WTC11 (cell line): ENCODE data around the gene MYL12B.

ENCODE experiments used
- ATF1 ChIP-seq: sonication (generic); formaldehyde crosslinking; IDR thresholded peaks from 2 replicates; pipeline ENCODE4 v1.8.1; 2023; ENCODE audit warnings: mild to moderate bottlenecking, moderate library complexity, missing genetic modification reagents
- CTCF ChIP-seq: fragments of 200-600 bp; IDR thresholded peaks from 2 replicates; pipeline ENCODE4 v1.8.0; 2022; ENCODE audit warnings: antibody characterized with exemption
- ELF4 ChIP-seq: sonication (generic); formaldehyde crosslinking; IDR thresholded peaks from 2 replicates; pipeline ENCODE4 v1.8.1; 2022; ENCODE audit warnings: low read depth, mild to moderate bottlenecking, moderate library complexity, missing genetic modification reagents
- ETV6 ChIP-seq: sonication (generic); formaldehyde crosslinking; IDR thresholded peaks from 2 replicates; pipeline ENCODE4 v1.8.1; 2022; ENCODE audit warnings: mild to moderate bottlenecking, missing genetic modification reagents
- GABPB1 ChIP-seq: sonication (generic); formaldehyde crosslinking; IDR thresholded peaks from 2 replicates; pipeline ENCODE4 v1.8.1; 2023; ENCODE audit warnings: mild to moderate bottlenecking, missing genetic modification reagents
- GTF2I ChIP-seq: fragments of 250-450 bp; sonication (Bioruptor Pico); conservative IDR thresholded peaks from 2 replicates; pipeline ENCODE4 v1.4.0; 2021; ENCODE audit warnings: mild to moderate bottlenecking
- JUN ChIP-seq: sonication (generic); formaldehyde crosslinking; IDR thresholded peaks from 2 replicates; pipeline ENCODE4 v1.8.0; 2023; ENCODE audit warnings: mild to moderate bottlenecking, missing genetic modification reagents
- NR1H2 ChIP-seq: sonication (generic); formaldehyde crosslinking; IDR thresholded peaks from 2 replicates; pipeline ENCODE4 v1.9.0; 2021; ENCODE audit warnings: mild to moderate bottlenecking, moderate library complexity, missing genetic modification reagents
- NR3C1 ChIP-seq: sonication (generic); formaldehyde crosslinking; conservative IDR thresholded peaks from 2 replicates; pipeline ENCODE4 v1.8.1; 2023; ENCODE audit warnings: low read depth, mild to moderate bottlenecking, missing genetic modification reagents
- PREB ChIP-seq: sonication (generic); formaldehyde crosslinking; IDR thresholded peaks from 2 replicates; pipeline ENCODE4 v1.8.1; 2022; ENCODE audit warnings: mild to moderate bottlenecking, missing genetic modification reagents, moderate library complexity, borderline replicate concordance
- SP1 ChIP-seq: sonication (generic); formaldehyde crosslinking; conservative IDR thresholded peaks from 2 replicates; pipeline ENCODE4 v1.8.1; 2022; ENCODE audit warnings: missing genetic modification reagents
- USF2 ChIP-seq: sonication (generic); formaldehyde crosslinking; IDR thresholded peaks from 2 replicates; pipeline ENCODE4 v1.8.1; 2023; ENCODE audit warnings: mild to moderate bottlenecking, missing genetic modification reagents, moderate library complexity
- ZNF138 ChIP-seq: sonication (generic); formaldehyde crosslinking; conservative IDR thresholded peaks from 2 replicates; pipeline ENCODE4 v1.8.1; 2022; ENCODE audit warnings: mild to moderate bottlenecking, moderate library complexity, missing genetic modification reagents
- TF ChIP-seq, protein P1 (sequence below): sonication (generic); formaldehyde crosslinking; IDR thresholded peaks from 2 replicates; pipeline ENCODE4 v1.8.1; 2023; ENCODE audit warnings: mild to moderate bottlenecking, missing genetic modification reagents

GRCh38 chr18:3213300-3214059, 48.5 kb upstream of the MYL12B start:
- TF ChIP-seq PREB (CRISPR knock-in tag), result no peak
- no peak for TF ChIP-seq CTCF
- no peak for TF ChIP-seq ZNF138 (CRISPR knock-in tag)
- no peak for TF ChIP-seq ELF4 (CRISPR knock-in tag)
- TF ChIP-seq SP1 (CRISPR knock-in tag), result no peak
- TF ChIP-seq GABPB1 (CRISPR knock-in tag), result no peak
- no peak for TF ChIP-seq ATF1
- TF ChIP-seq USF2 (CRISPR knock-in tag), result no peak
- TF ChIP-seq, protein P1, sequence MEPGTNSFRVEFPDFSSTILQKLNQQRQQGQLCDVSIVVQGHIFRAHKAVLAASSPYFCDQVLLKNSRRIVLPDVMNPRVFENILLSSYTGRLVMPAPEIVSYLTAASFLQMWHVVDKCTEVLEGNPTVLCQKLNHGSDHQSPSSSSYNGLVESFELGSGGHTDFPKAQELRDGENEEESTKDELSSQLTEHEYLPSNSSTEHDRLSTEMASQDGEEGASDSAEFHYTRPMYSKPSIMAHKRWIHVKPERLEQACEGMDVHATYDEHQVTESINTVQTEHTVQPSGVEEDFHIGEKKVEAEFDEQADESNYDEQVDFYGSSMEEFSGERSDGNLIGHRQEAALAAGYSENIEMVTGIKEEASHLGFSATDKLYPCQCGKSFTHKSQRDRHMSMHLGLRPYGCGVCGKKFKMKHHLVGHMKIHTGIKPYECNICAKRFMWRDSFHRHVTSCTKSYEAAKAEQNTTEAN, result no peak
- no peak for TF ChIP-seq ETV6 (CRISPR knock-in tag)
- TF ChIP-seq NR3C1 (CRISPR knock-in tag), result no peak
- no peak for TF ChIP-seq GTF2I (CRISPR knock-in tag)
- no peak for TF ChIP-seq NR1H2 (CRISPR knock-in tag)
- no peak for TF ChIP-seq JUN
